Right ventricle myocardium superior (tissue), 1 donor: Measurements from ENCODE around the gene SYN1. TPM values are rescaled to one million over a fixed set of nuclear protein-coding genes. Genes with fewer than 3 reads are reported as not detected.

Experiments
- ATAC-seq: fragments of 200-7000 bp; cut with Tn5 transposase; one replicate; pipeline ENCODE4 v1.9.1; 2020; ENCODE audit warnings: mild to moderate bottlenecking; ENCODE audit not compliant: poor library complexity
- DNase-seq: peaks from one replicate; pipeline ENCODE4 v3.0.0-alpha.2; 2020
- intact Hi-C: fragments of 100-400 bp; cut with DNase I; formaldehyde crosslinking; loops from one replicate; pipeline ENCODE4 v1.11.2; 2022
- microRNA-seq: library from miRNA; unstranded; fragments of <30 nt; microRNA quantifications from one replicate; pipeline ENCODE4 v1.2.0, GENCODE V29; 2020
- total RNA-seq: library from RNA; stranded (reverse); fragmentation: NEBNext Ultra II Directional; extraction: Animal tissue kit (Norgen Biotek cat#: 25700); gene quantifications from one replicate; pipeline ENCODE4 v1.2.1, GENCODE V29; 2021
- donor health status: DM: no; HTN: yes; CAD: no; lungs with severe emphysema.

SYN1 gene
- total RNA-seq, 1 donor from 2014 or later = 10.9 TPM

- ATAC-seq (no peak), DNase-seq (no peak)
- intact Hi-C loops = loop anchor here (5.0 kb wide), 1 partner anchor 81 kb away; no protein-coding TSS in a partner anchor
Measured at GRCh38 chrX:47561659-47562151, 58.0 kb downstream of the SYN1 start.

GRCh38 chrX:47560934-47561658 lies 58.6 kb downstream of the SYN1 start, which contains the start of gene ARAF:
ARAF (plus strand) TSS chrX:47561205; CDS start chrX:47562968, 1,763 bp downstream.
- DNase-seq (peak; percentile 96), ATAC-seq (peak; percentile 93)
- intact Hi-C loops = loop anchor here (5.0 kb wide), 1 partner anchor 81 kb away; no protein-coding TSS in a partner anchor

- DNase-seq (no peak), ATAC-seq (no peak)
- intact Hi-C loops = loop anchor here (5.0 kb wide), 1 partner anchor 82 kb away; no protein-coding TSS in a partner anchor
Measured at GRCh38 chrX:47560179-47560933, 59.3 kb downstream of the SYN1 start.

- intact Hi-C loops = no loop called here
- DNase-seq (no peak), ATAC-seq (no peak)
Measured at GRCh38 chrX:47558436-47558835, 61.2 kb downstream of the SYN1 start.

- intact Hi-C loops = no loop called here
- ATAC-seq (peak; percentile 91), DNase-seq (peak; percentile 92)
Measured at GRCh38 chrX:47556045-47556623, 63.5 kb downstream of the SYN1 start.

- intact Hi-C loops = no loop called here
- DNase-seq = no peak
- ATAC-seq = no peak
Measured at GRCh38 chrX:47543496-47543895, 76.2 kb downstream of the SYN1 start.

GRCh38 chrX:47540754-47541538 lies 78.7 kb downstream of the SYN1 start:
- intact Hi-C loops = no loop called here
- ATAC-seq (peak; percentile 99), DNase-seq (peak; percentile 70)

GRCh38 chrX:47539860-47540259 lies 79.8 kb downstream of the SYN1 start:
- no peak for DNase-seq
- ATAC-seq = peak; percentile 38
- intact Hi-C loops = no loop called here

GRCh38 chrX:47530049-47530448 lies 89.6 kb downstream of the SYN1 start:
- intact Hi-C loops = no loop called here
- DNase-seq = no peak
- no peak for ATAC-seq

- intact Hi-C loops = loop anchor here (10.0 kb wide), 1 partner anchor 145 kb away; no protein-coding TSS in a partner anchor
- DNase-seq = no peak
- ATAC-seq = no peak
Measured at GRCh38 chrX:47529548-47529947, 90.1 kb downstream of the SYN1 start.

GRCh38 chrX:47523713-47524166 lies 95.9 kb downstream of the SYN1 start:
- DNase-seq = no peak
- intact Hi-C loops = loop anchor here (5.0 to 10.0 kb wide), 2 partner anchors 139 to 331 kb away; partner anchors contain the start of gene UBA1

GRCh38 chrX:47523297-47523696 lies 96.4 kb downstream of the SYN1 start:
- DNase-seq = peak; percentile 89
- ATAC-seq = peak; percentile 100
- intact Hi-C loops = loop anchor here (5.0 to 10.0 kb wide), 2 partner anchors 138 to 331 kb away; partner anchors contain the start of gene UBA1

More at GRCh38 chrX:47523713-47524166, 95.9 kb downstream of the SYN1 start:
- ATAC-seq = peak; percentile 43

Small RNA genes lying within 50 kb of the gene (microRNA-seq; reads per million reads assigned to microRNA genes)
- not detected for gene MIR4769

Other genes starting within 250 kb of the SYN1 start
- gene ZNF157, start 249.3 kb downstream of the SYN1 start, total RNA-seq = not detected
- gene ZNF41, start 136.6 kb downstream of the SYN1 start, total RNA-seq = 12.8 TPM
- gene ARAF, start 58.7 kb downstream of the SYN1 start, total RNA-seq = 65.7 TPM
- 62.7 TPM for gene TIMP1, start 37.4 kb downstream of the SYN1 start, total RNA-seq
- 2.6 TPM for gene CFP, start 10.1 kb upstream of the SYN1 start, total RNA-seq
- gene ELK1, start 30.7 kb upstream of the SYN1 start, total RNA-seq = 20.9 TPM
- gene UXT, start 39.3 kb upstream of the SYN1 start, total RNA-seq = 93.2 TPM
- gene ZNF81, start 217.0 kb upstream of the SYN1 start, total RNA-seq = 5.3 TPM